HG03039 (cell line): ENCODE data around the gene TCFL5.

Experiments
- ATAC-seq: cut with Tn5 transposase; IDR thresholded peaks from one replicate; pipeline ENCODE4 v1.9.1; 2021; ENCODE audit warnings: mild to moderate bottlenecking, moderate library complexity; ENCODE audit not compliant: unreplicated experiment

The TCFL5 gene

DNA sequence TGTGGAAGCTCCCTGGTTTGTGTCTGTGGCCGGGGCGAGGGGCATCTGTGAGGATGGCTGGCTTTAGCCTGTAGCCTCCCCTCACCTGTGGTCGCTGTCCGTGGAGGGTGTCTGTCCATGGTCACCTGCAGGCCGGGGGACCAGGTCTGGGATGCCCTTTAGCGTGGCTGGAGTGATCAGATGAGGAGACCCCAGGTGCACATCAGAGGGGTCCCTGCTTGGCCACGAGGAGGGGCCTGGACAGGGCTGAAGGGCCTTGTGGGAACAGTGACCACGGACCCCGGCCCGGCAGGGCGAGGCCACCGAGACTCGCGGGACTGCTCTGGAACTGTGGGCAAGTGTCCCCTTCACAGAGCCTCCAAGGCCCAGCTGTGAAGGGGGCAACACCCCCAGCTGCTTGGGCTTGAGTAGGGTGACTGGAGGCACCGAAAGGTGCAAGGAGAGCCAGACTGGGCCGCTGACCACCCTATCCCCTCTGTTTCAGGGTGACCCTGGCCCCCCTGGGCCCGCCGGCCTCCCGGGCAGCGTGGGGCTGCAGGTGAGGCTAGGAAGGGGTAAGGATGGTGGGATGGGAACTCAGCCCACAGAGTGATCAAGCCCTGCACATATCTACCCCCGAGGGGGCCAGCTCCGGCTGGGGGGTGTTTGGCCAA is 36.2 kb downstream of the TCFL5 start:
- no peak for ATAC-seq

DNA sequence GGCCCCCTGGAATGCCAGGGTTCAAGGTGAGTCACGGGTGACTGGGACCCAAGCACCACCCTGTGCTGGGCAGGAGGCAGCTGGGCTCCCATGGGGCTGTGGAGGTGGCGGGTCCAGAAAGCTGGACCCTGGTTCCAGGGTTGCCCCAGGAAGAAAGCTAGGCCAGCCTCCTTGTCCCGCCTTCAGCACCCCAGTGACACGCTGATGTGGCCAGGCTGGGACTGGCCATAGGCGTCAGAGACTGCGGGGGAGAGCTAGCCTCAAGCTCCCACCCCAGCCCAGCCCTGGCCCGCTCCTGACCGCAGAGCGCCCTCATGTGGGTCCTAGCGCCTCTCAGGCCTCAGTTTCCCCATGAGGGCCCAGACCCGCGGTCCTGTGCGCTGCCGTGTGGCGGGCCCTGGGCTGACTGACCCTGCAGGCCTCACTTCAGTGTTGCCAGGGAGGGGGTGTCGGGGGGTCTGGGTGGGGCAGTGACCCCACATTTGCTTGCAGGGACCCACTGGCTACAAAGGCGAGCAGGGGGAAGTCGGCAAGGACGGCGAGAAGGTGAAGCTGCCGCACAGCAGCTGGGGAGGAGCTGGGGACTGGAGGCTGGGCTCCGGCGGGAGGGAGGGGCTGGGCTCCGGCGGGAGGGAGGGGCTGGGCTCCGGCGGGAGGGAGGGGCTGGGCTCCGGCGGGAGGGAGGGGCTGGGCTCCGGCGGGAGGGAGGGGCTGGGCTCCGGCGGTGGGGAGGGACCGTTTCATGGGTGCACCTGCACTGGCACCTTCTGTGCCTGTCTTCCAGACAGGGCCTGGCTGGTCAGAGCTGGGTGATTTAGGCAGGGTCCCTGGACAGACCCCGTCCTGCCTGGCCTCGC is 36.9 kb downstream of the TCFL5 start:
- ATAC-seq = no peak

- no peak for ATAC-seq
Observed at GRCh38 chr20:62823688-62824475, 37.7 kb downstream of the TCFL5 start.

DNA sequence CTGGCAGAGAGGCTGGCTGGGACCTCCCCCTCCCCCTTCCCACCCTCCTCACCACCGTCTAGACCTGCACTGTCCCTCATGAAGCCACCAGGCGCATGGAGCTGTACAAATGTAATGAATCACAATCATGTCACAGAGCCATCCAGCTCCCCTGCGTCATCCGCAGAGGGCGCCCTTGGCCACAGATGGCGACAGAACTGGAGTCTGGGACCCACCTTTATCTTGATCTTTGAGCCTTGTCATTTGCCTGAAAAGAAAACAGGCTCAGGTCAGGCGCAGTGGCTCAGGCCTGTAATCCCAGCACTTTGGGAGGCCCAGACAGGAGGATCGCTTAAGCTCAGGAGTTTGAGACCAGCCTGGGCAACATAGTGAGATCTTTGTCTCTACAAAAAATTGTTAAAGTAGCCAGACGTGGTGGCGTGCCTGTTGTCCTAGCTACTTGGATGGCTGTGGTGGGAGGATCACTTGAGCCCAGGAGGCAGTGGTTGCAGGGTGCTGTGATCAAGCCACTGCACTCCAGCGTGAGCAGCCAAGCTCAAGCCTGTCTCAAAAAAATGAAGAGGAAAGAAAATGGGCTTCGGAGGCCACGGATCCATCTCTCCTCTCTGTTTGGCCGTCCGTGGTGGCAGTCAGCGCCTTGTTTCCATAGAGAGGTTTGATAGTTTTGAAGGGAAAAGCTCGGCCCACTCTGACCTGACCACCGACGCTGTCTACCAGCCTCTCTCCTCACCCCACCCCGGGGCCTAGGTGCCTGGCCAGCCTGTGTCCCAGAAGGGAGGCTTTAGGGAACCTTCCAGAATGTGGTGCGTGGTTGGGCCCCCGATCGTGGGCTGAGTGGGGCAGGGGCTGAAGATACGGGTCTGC is 38.6 kb downstream of the TCFL5 start:
- no peak for ATAC-seq

GRCh38 chr20:62822239-62822787 is 39.3 kb downstream of the TCFL5 start:
- ATAC-seq = no peak

DNA sequence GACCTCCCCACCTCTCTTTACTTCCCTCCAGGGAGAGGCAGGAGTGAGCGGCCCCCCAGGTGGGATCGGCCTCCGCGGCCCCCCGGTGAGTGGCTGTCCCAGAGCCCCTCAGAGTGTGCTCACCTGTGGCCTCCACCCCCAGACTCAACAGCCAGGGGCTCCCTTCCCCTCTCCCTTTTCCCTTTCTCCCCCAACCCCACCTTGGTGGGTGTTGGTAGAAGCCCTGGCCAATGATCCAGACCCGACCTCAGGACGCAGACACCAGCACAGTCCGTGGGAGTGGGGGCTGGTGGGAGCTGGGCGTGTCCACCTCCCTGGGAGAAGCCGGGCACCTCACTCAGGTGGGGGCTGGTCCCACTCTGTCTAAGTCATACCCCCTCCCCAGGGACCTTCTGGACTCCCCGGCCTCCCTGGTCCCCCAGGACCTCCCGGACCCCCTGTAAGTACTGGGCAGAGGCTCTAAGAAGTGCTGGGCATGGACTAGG is 39.9 kb downstream of the TCFL5 start:
- no peak for ATAC-seq

DNA sequence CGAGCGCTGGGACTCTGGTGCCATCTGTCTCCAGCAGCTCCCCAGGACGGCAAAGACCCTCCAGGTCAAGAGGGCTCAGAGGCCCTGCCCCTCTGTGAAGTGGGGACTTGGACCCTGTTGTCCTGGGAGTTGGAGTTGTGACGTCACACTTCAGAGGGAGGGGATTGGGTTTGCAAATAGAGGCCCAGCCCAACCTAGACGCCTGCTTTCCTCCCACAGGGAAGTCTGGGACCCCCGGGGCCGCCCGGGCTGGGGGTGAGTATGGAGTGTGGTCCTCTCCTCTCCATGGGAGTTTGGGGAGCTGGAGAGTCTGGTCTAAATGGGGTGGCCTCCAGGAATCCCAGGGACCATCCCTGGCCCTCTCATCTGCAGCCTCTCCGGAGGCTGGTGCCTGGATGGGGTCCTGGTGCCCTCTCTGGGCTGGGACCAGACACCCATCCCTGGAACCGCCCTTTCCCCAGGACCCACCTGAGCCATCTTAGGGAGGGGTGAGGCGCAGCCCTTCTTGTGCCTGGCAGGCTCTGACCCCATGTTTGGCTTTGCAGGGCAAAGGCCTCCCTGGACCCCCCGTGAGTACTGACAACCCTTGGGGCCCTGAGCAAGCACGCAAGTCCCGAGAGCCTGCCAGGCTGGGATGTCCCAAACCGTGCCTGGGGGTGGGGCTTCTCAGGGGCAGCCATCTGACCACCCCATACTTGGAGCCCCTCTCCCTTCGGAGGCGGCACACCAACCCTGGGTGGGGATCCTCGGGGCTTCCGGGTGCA is 40.5 kb downstream of the TCFL5 start:
- no peak for ATAC-seq

DNA sequence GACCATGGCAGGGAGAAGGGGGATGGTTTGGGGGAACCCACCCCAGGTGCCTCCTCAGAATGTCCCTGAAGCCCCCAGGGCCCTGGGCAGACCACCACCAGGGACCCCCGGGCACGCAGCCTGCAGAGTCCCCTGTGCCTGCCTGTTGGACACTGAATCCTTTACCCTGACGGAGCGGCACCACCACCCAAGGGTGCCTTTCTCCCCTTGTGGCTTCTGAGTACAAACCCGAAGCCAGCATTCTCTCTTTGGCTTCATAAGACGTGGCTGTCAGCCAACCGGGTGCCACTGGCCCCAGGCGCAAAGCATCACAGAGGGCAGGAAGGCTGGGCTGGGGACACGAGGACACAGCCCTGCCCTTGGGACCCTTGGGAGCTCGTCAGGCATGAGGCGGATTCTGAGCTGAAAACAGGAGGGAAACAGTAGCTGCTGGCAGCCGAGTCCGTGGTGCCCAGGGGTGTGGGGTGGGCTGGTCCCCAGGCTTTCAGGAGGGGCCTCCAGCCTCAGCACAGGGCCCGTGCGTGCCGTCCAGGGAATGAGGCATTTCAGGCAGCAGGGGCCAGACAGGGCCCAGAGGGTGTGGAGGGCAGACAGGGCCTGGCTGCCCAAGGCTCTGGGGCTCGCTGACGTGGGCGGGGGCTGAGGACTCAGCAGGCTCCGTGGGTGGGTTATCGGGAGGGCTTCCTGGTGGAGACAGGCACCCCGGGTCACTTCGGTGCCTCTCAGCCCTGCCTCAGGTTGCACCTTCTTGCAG is 41.2 kb downstream of the TCFL5 start:
- ATAC-seq = no peak

- ATAC-seq = no peak
Observed at GRCh38 chr20:62819494-62820174, 42.0 kb downstream of the TCFL5 start.

DNA sequence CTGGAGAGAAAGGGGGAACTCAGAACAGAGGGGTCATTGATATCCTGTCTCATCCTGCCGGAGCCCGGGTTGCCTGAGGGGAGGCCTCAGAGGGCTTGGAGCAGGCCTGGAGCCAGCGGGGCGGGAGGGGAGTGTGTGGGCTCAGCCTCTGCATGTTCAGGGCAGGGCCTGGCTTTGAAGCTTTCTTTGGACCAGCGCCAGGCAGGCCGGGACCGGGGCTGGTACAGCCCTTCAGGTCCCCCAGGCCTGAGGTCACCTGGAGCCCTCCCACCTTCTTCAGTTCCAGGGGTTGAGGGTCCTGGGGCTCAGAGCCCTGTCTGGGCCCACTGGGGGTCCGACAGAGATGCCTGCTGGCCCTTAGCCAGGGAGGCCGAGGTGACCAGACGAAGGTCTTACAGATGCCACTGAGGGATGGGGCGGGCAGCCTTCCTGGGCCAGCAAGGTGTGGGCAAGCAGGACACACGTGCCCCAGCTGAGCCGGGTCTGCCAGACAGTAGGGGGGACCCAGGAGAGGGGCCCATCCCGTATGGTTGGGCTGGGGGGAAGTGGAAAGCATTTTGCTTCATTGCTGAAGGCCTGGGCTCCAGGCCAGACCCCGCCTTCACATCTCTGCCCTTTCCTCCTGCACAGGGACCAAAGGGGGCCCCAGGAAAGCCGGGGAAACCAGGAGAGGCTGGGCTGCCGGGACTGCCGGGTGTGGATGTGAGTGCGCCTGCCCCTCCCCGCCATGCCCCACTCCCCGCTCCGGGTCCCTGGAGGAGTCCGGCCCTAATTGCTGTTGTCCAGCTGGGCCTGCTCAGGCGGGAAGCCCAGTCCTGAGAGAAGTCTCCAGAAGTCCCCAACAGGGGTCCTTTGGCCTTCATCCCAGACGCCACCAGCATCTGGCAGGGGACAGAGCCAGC is 42.8 kb downstream of the TCFL5 start:
- no peak for ATAC-seq

- ATAC-seq = no peak
Observed at GRCh38 chr20:62817975-62818591, 43.5 kb downstream of the TCFL5 start.

DNA sequence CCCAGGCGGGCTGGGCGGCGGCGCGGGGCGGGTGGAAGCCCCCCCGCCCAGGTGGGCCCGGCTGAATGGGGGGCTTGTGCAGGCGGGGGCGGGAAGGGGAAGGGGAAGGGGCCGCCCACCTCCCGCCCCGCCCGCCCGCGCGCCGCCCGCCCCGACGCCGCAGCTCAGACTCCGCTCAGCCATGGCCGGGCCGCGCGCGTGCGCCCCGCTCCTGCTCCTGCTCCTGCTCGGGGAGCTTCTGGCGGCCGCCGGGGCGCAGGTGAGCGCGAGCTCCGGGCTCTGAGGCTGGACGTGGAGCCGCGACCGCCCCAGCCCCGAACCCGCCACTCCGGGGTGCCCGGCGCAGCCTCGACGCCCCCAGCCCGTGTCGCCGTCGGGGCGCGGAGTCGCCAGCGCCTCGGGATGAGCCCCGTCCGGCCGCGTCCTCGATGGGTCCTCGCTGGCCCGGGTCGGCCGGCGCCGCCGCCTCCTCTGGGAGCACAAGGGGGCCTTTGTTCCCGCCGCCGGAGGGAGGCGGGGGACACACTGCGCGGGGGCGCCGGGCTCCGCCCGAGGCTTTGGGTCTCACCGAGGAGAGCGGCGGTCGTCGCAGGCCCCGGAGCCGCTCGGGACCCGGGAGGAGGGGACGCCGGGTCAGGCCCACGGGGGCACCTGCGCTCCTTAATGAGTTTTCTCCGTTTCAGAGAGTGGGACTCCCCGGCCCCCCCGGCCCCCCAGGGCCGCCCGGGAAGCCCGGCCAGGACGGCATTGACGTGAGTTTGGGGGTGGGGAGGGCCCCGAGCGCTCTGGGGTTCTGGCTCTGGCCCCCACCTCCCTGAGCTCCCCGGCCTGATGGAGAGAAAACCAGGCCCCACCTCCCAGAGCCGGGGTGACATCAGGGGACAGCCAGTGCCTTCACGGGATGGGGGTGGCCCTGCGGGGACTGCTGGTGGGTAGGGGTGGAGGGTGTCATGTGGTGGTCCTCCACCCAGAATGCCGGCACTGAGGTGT is 44.4 kb downstream of the TCFL5 start, which contains the start of gene COL9A3:
TSS of gene COL9A3 (plus strand) at position 167 of the 990 bp plus-strand sequence. CDS start at position 182, 15 bp downstream.
- ATAC-seq = no peak

DNA sequence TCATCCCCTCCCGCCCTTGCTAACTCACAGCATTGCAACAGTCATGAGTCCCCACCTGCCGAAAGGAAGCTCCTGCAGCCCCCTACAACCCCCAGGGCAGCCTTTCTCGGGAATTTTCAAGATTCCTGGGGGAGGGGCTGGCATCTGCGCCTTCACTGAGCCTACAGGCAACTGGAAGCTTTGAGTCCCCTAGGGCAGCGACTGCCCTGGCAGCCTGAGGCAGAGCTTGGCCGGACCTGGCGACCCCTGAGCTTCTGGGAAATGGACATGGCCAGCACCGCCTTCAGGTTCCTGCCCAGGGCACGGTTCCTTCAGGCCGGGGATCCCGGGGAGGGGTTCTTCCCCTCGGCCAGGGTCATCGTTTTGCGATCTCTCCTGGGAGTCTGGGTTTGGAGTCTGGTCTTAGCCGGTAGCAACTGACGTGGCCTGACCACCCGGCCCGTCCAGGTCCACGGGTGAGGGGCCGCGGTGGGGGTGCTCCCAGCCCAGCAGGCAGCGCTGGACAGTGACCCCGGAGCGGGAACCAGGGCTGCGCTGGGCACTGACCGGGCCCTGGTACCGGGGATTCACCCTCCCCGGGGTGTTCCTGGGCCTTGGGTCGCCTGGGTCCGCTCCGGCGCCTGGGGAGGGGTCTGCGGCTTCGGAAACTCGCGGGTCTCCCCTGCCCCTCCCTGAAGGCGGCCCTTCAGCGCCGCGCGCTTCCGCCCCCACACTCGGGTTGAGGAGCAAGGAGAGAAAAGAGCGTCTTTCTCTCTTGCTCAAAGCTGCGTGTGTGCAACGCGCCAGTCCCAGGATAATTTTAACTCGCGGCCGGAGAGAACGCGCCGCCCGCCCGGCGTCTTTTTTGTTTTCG is 45.4 kb downstream of the TCFL5 start:
- no peak for ATAC-seq
